HG03135 (cell line): ENCODE measurements around the gene AGPAT2.
"Not testable (repeated sequence)": the region's sequence is repeated elsewhere in the genome, so short reads cannot be mapped to it uniquely, and the experiment has no call there.

Experiments
- ATAC-seq: cut with Tn5 transposase; IDR thresholded peaks from one replicate; pipeline ENCODE4 v1.9.1; 2021; ENCODE audit warnings: mild to moderate bottlenecking, moderate library complexity; ENCODE audit not compliant: unreplicated experiment

Gene AGPAT2

GRCh38 chr9:136650648-136651047 is 36.6 kb downstream of the AGPAT2 start:
- no peak for ATAC-seq

GRCh38 chr9:136650021-136650420 is 37.2 kb downstream of the AGPAT2 start:
- ATAC-seq: no peak

GRCh38 chr9:136648751-136649150 is 38.5 kb downstream of the AGPAT2 start:
- ATAC-seq: no peak

GRCh38 chr9:136646827-136647711 is 40.2 kb downstream of the AGPAT2 start:
- no peak for ATAC-seq

- ATAC-seq: no peak
Observed at GRCh38 chr9:136645903-136646754, 41.1 kb downstream of the AGPAT2 start.

- no peak for ATAC-seq
Observed at GRCh38 chr9:136645352-136645902, 41.8 kb downstream of the AGPAT2 start.

- ATAC-seq: no peak
Observed at GRCh38 chr9:136644593-136645351, 42.5 kb downstream of the AGPAT2 start.

- ATAC-seq: no peak
Observed at GRCh38 chr9:136644343-136644592, 43.0 kb downstream of the AGPAT2 start.

- no peak for ATAC-seq
Observed at GRCh38 chr9:136643596-136644342, 43.5 kb downstream of the AGPAT2 start.

GRCh38 chr9:136642439-136642921 is 44.8 kb downstream of the AGPAT2 start:
- no peak for ATAC-seq

GRCh38 chr9:136640171-136641111 is 46.8 kb downstream of the AGPAT2 start:
- ATAC-seq: no peak

GRCh38 chr9:136634904-136635303 is 52.4 kb downstream of the AGPAT2 start:
- no peak for ATAC-seq

- not testable (repeated sequence) for ATAC-seq
Observed at GRCh38 chr9:136632491-136633106, 54.7 kb downstream of the AGPAT2 start.

GRCh38 chr9:136632072-136632471 is 55.2 kb downstream of the AGPAT2 start:
- not testable (repeated sequence) for ATAC-seq

- ATAC-seq: no peak
Observed at GRCh38 chr9:136631038-136632000, 55.9 kb downstream of the AGPAT2 start.

GRCh38 chr9:136630662-136630992 is 56.6 kb downstream of the AGPAT2 start:
- no peak for ATAC-seq

GRCh38 chr9:136629879-136630661 is 57.2 kb downstream of the AGPAT2 start:
- ATAC-seq: no peak
